IMR-90 (cell line): ENCODE results near the gene UCKL1. TPM values are rescaled to one million over a fixed set of nuclear protein-coding genes. Genes with fewer than 3 reads are reported as not detected.

Experiments
- ATAC-seq: fragments of 200-7000 bp; cut with Tn5 transposase; 2 replicates; pipeline ENCODE4 v1.9.1; 2020; ENCODE audit warnings: low read depth, mild to moderate bottlenecking, moderate library complexity
- BruUV-seq: library from RNA; stranded (reverse); fragments of 400-500 nt; replicated peaks from 2 replicates; lab custom pipeline; 2021; lab: Mats Ljungman, UMichigan
- CTCF ChIA-PET: fragments of 300-600 bp; formaldehyde crosslinking; extraction: SDS; loops from one replicate; lab custom pipeline; 2021; ENCODE audit warnings: antibody characterized with exemption; lab: Yijun Ruan, JAX
- POLR2A ChIA-PET: fragments of 300-600 bp; sonication (Branson Sonifier 250); formaldehyde crosslinking; loops from one replicate; lab custom pipeline; 2022; ENCODE audit warnings: antibody characterized with exemption; ENCODE audit not compliant: unreplicated experiment; lab: Charles Lee
- DNase-seq: peaks from one replicate; pipeline ENCODE4 v3.0.0; 2013
- H2AFZ ChIP-seq: replicated peaks from 2 replicates; pipeline ENCODE3; 2013; ENCODE audit warnings: low read length, mild to moderate bottlenecking; ENCODE audit not compliant: poor library complexity
- H2AK5ac ChIP-seq: 2 replicates; pipeline ENCODE4 v1.6.1; 2013; ENCODE audit warnings: low read depth, low read length, inconsistent platforms
- H2AK9ac ChIP-seq: replicated peaks from 2 replicates; pipeline ENCODE3; 2013; ENCODE audit warnings: mild to moderate bottlenecking, low read depth, low read length, moderate library complexity; ENCODE audit not compliant: poor library complexity
- H2BK120ac ChIP-seq: 2 replicates; pipeline ENCODE4 v1.6.1; 2013; ENCODE audit warnings: low read depth, low read length, inconsistent platforms
- H2BK15ac ChIP-seq: 3 replicates; pipeline ENCODE4 v1.6.1; 2013; ENCODE audit warnings: low read depth, low read length, inconsistent platforms
- H2BK20ac ChIP-seq: 2 replicates; pipeline ENCODE4 v1.6.1; 2013; ENCODE audit warnings: low read depth, mild to moderate bottlenecking, inconsistent platforms, low read length, moderate library complexity
- H2BK5ac ChIP-seq: 2 replicates; pipeline ENCODE4 v1.6.1; 2013; ENCODE audit warnings: mild to moderate bottlenecking, low read depth, low read length, inconsistent platforms; ENCODE audit not compliant: poor library complexity, severe bottlenecking
- H3K14ac ChIP-seq: replicated peaks from 2 replicates; pipeline ENCODE4 v1.6.1; 2013; ENCODE audit warnings: low read depth, low read length, inconsistent platforms
- H3K18ac ChIP-seq: 2 replicates; pipeline ENCODE4 v1.6.1; 2013; ENCODE audit warnings: low read depth, low read length, control low read depth
- H3K23ac ChIP-seq: 2 replicates; pipeline ENCODE4 v1.6.1; 2013; ENCODE audit warnings: low read depth, low read length, inconsistent platforms
- H3K27ac ChIP-seq: 2 replicates; pipeline ENCODE4 v1.5.1; 2013; ENCODE audit warnings: mild to moderate bottlenecking, control low read depth, low read length; ENCODE audit not compliant: insufficient read depth
- H3K27me3 ChIP-seq: 2 replicates; pipeline ENCODE4 v1.6.1; 2013; ENCODE audit warnings: low read length; ENCODE audit not compliant: control insufficient read depth, insufficient read depth
- H3K36me3 ChIP-seq: 2 replicates; pipeline ENCODE4 v1.6.1; 2013; ENCODE audit warnings: low read length, mixed read lengths; ENCODE audit not compliant: control insufficient read depth, insufficient read depth
- H3K4ac ChIP-seq: 2 replicates; pipeline ENCODE4 v1.6.1; 2013; ENCODE audit warnings: low read depth, low read length, inconsistent platforms
- H3K4me1 ChIP-seq: 2 replicates; pipeline ENCODE4 v1.6.1; 2013; ENCODE audit warnings: low read length, mixed read lengths; ENCODE audit not compliant: control insufficient read depth, insufficient read depth
- H3K4me2 ChIP-seq: 2 replicates; pipeline ENCODE4 v1.6.1; 2013; ENCODE audit warnings: low read depth, mild to moderate bottlenecking, control low read depth, low read length, moderate library complexity
- H3K4me3 ChIP-seq: 2 replicates; pipeline ENCODE4 v1.5.1; 2013; ENCODE audit warnings: low read depth, mild to moderate bottlenecking, control low read depth, low read length, moderate library complexity; ENCODE audit not compliant: insufficient read depth
- H3K56ac ChIP-seq: 2 replicates; pipeline ENCODE4 v1.6.1; 2013; ENCODE audit warnings: low read length, inconsistent platforms; ENCODE audit not compliant: insufficient read depth; ENCODE audit errors: extremely low read depth
- H3K79me1 ChIP-seq, 2 experiments: 2 replicates each; pipeline ENCODE4 v1.6.1; 2013; ENCODE audit warnings: low read length in 2 of 2, inconsistent platforms in 1 of 2, low read depth in 1 of 2
- H3K9ac ChIP-seq: 2 replicates; pipeline ENCODE4 v1.6.1; 2013; ENCODE audit warnings: low read depth, low read length, control low read depth
- H3K9me1 ChIP-seq: 2 replicates; pipeline ENCODE4 v1.6.1; 2013; ENCODE audit warnings: low read length, inconsistent platforms; ENCODE audit not compliant: insufficient read depth
- H3K9me3 ChIP-seq: 2 replicates; pipeline ENCODE4 v1.6.1; 2013; ENCODE audit warnings: low read length; ENCODE audit not compliant: control insufficient read depth, insufficient read depth
- H4K20me1 ChIP-seq: 2 replicates; pipeline ENCODE4 v1.6.1; 2013; ENCODE audit warnings: low read length, inconsistent platforms; ENCODE audit not compliant: insufficient read depth
- H4K5ac ChIP-seq: 2 replicates; pipeline ENCODE4 v1.6.1; 2013; ENCODE audit warnings: mild to moderate bottlenecking, low read depth, low read length, control low read depth
- H4K8ac ChIP-seq, 2 experiments: 2 replicates each; pipeline ENCODE4 v1.6.1; 2013; ENCODE audit warnings: low read depth in 2 of 2, low read length in 2 of 2, control low read depth in 1 of 2, inconsistent platforms in 1 of 2
- H4K91ac ChIP-seq: 2 replicates; pipeline ENCODE4 v1.6.1; 2013; ENCODE audit warnings: low read depth, low read length, inconsistent platforms; ENCODE audit not compliant: insufficient read depth
- BHLHE40 ChIP-seq: fragments of 150-350 bp; IDR thresholded peaks from 2 replicates; pipeline ENCODE4 v1.6.1; 2016; ENCODE audit warnings: mild to moderate bottlenecking, low read depth, low read length
- CEBPB ChIP-seq: IDR thresholded peaks from 2 replicates; pipeline ENCODE4 v1.6.1; 2012; ENCODE audit warnings: low read depth, low read length, improper control_type of control experiment
- CHD1 ChIP-seq: IDR thresholded peaks from 2 replicates; pipeline ENCODE4 v1.6.1; 2012; ENCODE audit warnings: low read depth, low read length, improper control_type of control experiment
- FOS ChIP-seq: fragments of 150-350 bp; IDR thresholded peaks from 2 replicates; pipeline ENCODE4 v1.6.1; 2016; ENCODE audit warnings: low read depth, low read length
- MAFK ChIP-seq: IDR thresholded peaks from 2 replicates; pipeline ENCODE4 v1.6.1; 2012; ENCODE audit warnings: low read depth, low read length, improper control_type of control experiment
- MXI1 ChIP-seq: IDR thresholded peaks from 2 replicates; pipeline ENCODE4 v1.6.1; 2012; ENCODE audit warnings: low read depth, mild to moderate bottlenecking, low read length, moderate library complexity, borderline replicate concordance
- POLR2A ChIP-seq: IDR thresholded peaks from 2 replicates; pipeline ENCODE4 v1.6.1; 2012; ENCODE audit warnings: mild to moderate bottlenecking, low read depth, low read length
- RAD21 ChIP-seq: IDR thresholded peaks from 2 replicates; pipeline ENCODE4 v1.6.1; 2012; ENCODE audit warnings: low read length, improper control_type of control experiment
- RCOR1 ChIP-seq: IDR thresholded peaks from 2 replicates; pipeline ENCODE4 v1.6.1; 2012; ENCODE audit warnings: mild to moderate bottlenecking, low read length, improper control_type of control experiment; ENCODE audit not compliant: insufficient replicate concordance
- SMC3 ChIP-seq: fragments of 150-350 bp; IDR thresholded peaks from 2 replicates; pipeline ENCODE4 v1.6.1; 2016; ENCODE audit warnings: low read depth, mild to moderate bottlenecking, antibody characterized with exemption, low read length, moderate library complexity
- WGBS, 2 experiments: methylation state at CpG; one replicate each; pipeline versions ENCODE4 v1.1.5 to v1.1.7; 2013; ENCODE audit warnings: missing lambda C conversion rate in 2 of 2; ENCODE audit not compliant: insufficient read length in 1 of 2; ENCODE audit errors: extremely low coverage in 2 of 2; 5-methylcytosine and 5-hydroxymethylcytosine counted together
- dilution Hi-C: fragments of 300-500 bp; cut with HindIII; formaldehyde crosslinking; loops from one replicate; pipeline ENCODE4 v1.14.3; 2018; ENCODE audit warnings: low sequenced_read_pairs; ENCODE audit not compliant: unreplicated experiment
- in situ Hi-C: fragments of 300-500 bp; cut with MboI; formaldehyde crosslinking; loops from 3 replicates; pipeline ENCODE4 v1.14.3; 2019; ENCODE audit warnings: low sequenced_read_pairs, inconsistent platforms, mixed read lengths
- intact Hi-C: fragments of 100-400 bp; cut with micrococcal nuclease; formaldehyde crosslinking; loops from 2 replicates; pipeline ENCODE4 v1.10.0; 2022
- polyA plus RNA-seq, 3 experiments: library from polyadenylated mRNA; depleted of rRNA; stranded (reverse); fragments of >200 nt; gene quantifications; 2 replicates each; pipeline ENCODE4 v1.2.3, GENCODE V29; 2012; ENCODE audit warnings: low replicate concordance in 1 of 3
- total RNA-seq: library from RNA; depleted of rRNA; stranded (reverse); fragments of >200 nt; gene quantifications from 2 replicates; pipeline ENCODE4 v1.2.3, GENCODE V29; 2012
- TF ChIP-seq, protein P1 (sequence below): fragments of 150-350 bp; IDR thresholded peaks from 2 replicates; pipeline ENCODE4 v1.6.1; 2016; ENCODE audit warnings: low read depth, mild to moderate bottlenecking, low read length, moderate library complexity, borderline replicate concordance
- TF ChIP-seq, protein P2 (sequence below): conservative IDR thresholded peaks from 2 replicates; pipeline ENCODE4 v1.5.1; 2012; ENCODE audit warnings: mild to moderate bottlenecking, low read depth, low read length, improper control_type of control experiment
- TF ChIP-seq, protein P3 (sequence below): fragments of 150-350 bp; IDR thresholded peaks from 2 replicates; pipeline ENCODE4 v1.6.1; 2017; ENCODE audit warnings: mild to moderate bottlenecking, antibody characterized with exemption, low read length, low read depth

The UCKL1 gene
- total and polyA plus RNA-seq, 2 of the 4 experiments (the other 2 are of a cell fraction), result 16.7 to 54.7 TPM

DNA sequence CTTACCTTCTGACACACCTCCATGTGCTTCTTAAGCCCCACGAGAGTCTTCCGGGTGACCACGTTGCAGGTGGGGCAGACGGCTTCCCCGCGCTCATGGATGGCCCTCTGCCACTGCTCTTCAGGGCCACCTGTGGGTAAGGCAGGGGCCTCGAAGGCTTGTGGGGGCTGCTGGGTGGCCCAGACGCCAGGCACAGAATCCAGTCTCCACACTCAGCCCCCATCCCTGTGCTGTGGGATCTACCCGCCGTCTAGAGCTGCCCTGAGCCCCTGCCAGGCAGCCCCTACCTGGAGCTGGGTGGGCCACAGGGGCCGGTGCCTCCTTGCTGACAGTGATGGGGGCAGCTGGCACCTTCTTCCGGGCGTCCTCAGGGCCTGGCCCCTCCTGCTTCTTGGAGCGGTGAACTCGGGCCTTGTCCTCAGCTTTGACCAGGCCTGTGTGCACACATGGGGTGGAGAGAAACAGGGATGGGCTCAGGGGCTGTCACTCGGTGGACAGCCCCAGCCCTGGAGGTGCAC lies 7.6 kb upstream of the UCKL1 start:
- Histone ChIP-seq H2BK20ac (no peak overlapping the region), H3K4me3 (no peak overlapping the region), H2AK9ac (no peak overlapping the region), H3K27me3 (no peaks in the 10 kb centered on the region), H3K9ac (no peak overlapping the region), H2AK5ac (no peak overlapping the region), H4K8ac (no peak overlapping the region), H3K9me3 (no peaks in the 10 kb centered on the region), H3K36me3 (peaks cover 64% of the 10 kb centered on the region), H2BK15ac (no peak overlapping the region), H4K20me1 (no peaks in the 10 kb centered on the region; the same call in none of the 2 replicates), H3K18ac (no peak overlapping the region), H2AFZ (no peak overlapping the region), H3K14ac (no peak overlapping the region), H2BK5ac (no peak overlapping the region), H3K4me1 (peaks cover 3% of the 10 kb centered on the region), H3K56ac (no peak overlapping the region), H3K23ac (no peak overlapping the region), H3K4ac (no peak overlapping the region), H4K91ac (no peak overlapping the region), H3K79me1 (peaks cover 9 to 21% of the 10 kb centered on the region in 2 experiments), H3K9me1 (peaks cover 1% of the 10 kb centered on the region; the same call in 1 of the 2 replicates), H3K27ac (no peak overlapping the region), H3K4me2 (no peak overlapping the region), H4K5ac (no peak overlapping the region), H2BK120ac (no peak overlapping the region)
- no TSS peak for BruUV-seq
- TF ChIP-seq POLR2A (no peak), RAD21 (no peak), SMC3 (no peak), MXI1 (no peak), CHD1 (no peak), RCOR1 (no peak), FOS (no peak), MAFK (no peak), CEBPB (no peak), BHLHE40 (no peak)
- TF ChIP-seq, protein P1, sequence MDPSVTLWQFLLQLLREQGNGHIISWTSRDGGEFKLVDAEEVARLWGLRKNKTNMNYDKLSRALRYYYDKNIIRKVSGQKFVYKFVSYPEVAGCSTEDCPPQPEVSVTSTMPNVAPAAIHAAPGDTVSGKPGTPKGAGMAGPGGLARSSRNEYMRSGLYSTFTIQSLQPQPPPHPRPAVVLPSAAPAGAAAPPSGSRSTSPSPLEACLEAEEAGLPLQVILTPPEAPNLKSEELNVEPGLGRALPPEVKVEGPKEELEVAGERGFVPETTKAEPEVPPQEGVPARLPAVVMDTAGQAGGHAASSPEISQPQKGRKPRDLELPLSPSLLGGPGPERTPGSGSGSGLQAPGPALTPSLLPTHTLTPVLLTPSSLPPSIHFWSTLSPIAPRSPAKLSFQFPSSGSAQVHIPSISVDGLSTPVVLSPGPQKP, result no peak
- TF ChIP-seq, protein P2, sequence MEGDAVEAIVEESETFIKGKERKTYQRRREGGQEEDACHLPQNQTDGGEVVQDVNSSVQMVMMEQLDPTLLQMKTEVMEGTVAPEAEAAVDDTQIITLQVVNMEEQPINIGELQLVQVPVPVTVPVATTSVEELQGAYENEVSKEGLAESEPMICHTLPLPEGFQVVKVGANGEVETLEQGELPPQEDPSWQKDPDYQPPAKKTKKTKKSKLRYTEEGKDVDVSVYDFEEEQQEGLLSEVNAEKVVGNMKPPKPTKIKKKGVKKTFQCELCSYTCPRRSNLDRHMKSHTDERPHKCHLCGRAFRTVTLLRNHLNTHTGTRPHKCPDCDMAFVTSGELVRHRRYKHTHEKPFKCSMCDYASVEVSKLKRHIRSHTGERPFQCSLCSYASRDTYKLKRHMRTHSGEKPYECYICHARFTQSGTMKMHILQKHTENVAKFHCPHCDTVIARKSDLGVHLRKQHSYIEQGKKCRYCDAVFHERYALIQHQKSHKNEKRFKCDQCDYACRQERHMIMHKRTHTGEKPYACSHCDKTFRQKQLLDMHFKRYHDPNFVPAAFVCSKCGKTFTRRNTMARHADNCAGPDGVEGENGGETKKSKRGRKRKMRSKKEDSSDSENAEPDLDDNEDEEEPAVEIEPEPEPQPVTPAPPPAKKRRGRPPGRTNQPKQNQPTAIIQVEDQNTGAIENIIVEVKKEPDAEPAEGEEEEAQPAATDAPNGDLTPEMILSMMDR, result no peak
- TF ChIP-seq, protein P3, sequence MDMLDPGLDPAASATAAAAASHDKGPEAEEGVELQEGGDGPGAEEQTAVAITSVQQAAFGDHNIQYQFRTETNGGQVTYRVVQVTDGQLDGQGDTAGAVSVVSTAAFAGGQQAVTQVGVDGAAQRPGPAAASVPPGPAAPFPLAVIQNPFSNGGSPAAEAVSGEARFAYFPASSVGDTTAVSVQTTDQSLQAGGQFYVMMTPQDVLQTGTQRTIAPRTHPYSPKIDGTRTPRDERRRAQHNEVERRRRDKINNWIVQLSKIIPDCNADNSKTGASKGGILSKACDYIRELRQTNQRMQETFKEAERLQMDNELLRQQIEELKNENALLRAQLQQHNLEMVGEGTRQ, result no peak
- ATAC-seq (no peak), DNase-seq (no peak)
- ChIA-PET POLR2A (no interaction called here), CTCF (no interaction called here)
- dilution Hi-C loops, result no loop called here
- intact Hi-C loops, result no loop called here
- WGBS, 2 experiments, result 96% methylated on average over 4 of the region's 16 CpGs; no CpG with 5 or more reads in 1 of the 2 experiments
- in situ Hi-C loops, result no loop called here
